GM19240 (cell line): ENCODE measurements around the gene C19orf85.

Experiments
- DNase-seq: peaks from one replicate; pipeline ENCODE4 v3.0.0; 2011; ENCODE audit warnings: low spot score; ENCODE audit not compliant: insufficient read length

C19orf85 gene

DNA sequence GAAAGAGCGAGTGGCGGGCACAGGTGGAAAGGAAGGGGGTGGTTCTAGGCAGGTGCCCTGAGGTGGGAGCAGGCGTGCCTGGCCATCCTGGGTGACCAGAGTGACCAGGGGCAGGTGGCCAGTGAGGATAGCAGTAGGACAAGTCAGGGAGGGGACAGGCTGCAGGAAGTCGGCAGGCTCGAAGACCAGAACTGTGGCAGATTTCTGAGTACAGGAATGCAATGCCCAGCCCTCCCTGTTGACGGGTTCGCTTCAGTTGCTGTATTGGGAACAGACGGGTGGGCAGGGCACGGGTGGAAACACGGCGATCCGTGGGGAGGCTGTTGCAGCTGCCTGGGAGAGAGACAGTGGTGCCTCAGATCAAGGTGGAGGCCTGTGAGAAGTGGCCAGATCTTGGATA lies 13.8 kb upstream of the C19orf85 start:
- no peak for DNase-seq

DNA sequence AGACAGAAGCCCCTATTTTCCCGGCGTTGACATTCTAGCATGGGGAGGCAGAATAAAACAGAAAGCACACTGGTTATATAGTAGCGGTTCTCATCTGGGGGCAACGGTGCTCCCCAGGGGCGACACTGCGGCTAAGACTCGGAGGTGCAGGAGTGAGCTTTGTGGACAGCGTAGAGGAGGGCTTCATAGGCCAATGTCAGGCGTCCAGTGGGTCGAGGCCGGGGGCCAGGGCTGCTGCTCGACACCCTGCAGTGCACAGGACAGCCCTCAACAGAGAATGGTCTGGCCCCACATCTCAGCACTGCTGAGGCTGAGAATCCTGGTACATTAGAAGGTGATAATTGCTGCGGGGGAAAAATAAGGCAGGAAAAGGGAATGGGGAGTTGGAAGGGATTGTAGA lies 13.4 kb upstream of the C19orf85 start:
- no peak for DNase-seq

DNA sequence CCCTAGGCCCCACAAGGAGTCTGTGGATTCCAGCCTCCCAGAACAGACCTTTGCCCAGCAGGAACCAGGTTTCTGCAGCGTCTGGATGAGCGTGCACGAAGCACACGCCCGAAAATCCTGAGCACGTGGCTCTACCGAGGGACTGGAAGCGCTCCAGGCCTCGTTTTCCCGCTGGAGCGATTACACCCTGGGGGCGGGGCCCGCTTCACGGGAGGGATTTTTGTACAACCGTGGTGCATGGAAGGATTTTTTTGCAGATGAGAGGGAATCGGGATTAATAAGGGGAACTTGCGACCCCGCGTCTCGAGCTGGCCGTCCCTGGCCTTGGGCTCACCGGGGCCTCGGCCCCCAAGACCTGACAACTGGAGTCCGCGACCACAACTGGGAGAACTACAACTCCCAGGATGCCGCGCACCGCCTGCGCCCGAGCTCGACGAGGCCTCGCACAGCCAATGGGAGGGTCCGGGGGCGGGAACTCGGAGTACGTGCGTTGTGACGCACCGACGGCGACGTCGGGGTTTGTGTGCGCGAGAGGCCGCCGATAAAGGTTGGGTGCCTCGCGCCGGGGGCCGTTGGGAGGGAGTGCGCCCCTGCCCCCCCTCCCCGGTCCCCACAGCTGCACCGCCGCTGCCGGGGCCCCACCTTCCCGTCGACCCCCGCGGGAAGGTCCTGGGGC lies 11.7 kb upstream of the C19orf85 start, which contains the start of gene ZNF628:
Gene ZNF628 (plus strand): TSS at position 518 of the 676 bp plus-strand sequence. CDS start 3,294 bp downstream, outside the sequence.
- peak; percentile 100 for DNase-seq

DNA sequence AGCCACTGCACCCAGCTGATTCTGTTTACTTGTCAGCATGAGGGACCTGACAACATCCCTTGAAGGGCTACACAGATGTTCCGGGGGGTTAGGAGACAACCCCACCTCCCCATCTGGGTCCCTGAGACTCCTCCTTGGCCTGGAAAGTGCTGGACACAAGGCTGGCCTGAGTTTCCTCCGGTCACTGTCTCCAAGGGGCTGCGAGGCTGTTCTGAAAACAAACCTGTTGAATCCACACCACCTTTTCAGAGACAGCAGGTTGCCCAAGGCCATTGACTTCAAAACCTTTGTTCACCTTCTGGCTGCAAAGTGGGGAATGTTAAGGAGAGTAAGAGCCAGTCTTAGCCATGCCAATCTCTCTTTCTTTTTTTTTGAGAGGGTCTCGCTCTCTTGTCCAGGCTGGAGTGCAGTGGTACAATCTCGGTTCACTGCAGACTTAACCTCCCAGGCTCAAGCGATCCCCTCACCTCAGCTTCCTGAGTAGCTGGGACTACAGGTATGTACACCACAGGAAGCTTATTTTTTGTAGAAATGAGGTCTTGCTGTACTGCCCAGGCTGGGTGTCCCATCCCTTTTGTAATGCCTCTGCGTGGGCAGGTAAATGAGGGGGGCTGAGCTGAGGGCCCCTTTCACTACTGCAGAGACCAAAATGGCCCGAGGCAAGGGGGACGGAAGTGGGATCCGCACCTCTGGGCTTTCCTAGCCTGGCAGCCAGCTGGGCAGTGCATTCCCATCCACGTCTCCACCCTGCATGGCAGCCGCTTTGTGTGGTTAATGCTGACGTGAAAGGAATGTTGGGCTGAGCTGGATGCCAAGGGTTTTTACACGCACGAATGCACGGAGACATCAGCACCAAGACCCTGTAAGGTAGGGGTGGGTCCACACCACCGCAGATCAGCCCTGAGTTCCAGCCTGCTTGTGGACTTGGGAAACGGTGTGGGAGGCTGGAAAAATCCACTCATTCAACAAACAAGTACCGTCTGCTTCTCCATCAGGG lies 10.0 kb upstream of the C19orf85 start:
- DNase-seq: no peak

DNA sequence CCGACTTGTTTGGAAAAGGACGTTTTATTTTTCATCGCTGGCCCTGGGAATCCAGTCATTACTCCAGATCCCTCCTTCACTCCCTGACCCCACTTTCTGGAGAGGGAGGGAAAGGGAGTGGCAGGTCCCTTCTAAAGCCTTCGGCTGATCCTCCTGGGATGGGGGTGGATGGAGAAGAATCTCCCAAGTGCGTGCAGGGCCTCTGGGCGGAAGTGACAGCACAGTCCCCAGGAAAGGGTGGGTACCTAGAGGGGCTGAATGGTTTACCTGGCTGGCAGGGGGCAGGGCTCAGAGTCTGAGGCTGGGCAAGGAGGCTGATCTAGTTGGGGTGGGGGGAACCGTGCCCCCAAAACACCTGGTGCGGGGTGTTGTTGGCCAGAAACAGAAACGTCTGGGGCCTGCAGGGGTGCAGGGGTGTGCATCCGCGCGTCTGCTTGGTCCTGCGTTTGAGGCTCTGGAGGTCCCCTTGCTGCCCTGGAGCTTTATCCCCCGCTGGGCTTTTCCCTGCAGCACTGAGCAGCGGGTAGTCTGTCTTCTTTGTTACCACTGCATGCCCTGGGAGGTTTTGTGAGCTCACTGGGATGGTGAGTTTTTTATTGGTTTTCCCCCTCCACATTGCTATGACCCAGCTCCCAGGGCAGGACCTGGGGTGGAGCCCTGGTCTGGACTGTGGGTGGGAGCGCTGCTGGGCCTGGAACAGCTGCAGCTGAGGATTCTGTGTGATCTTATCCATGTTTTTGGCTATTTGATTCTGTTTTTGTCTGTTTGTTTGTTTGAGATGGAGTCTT lies 8.9 kb upstream of the C19orf85 start:
- DNase-seq: no peak

DNA sequence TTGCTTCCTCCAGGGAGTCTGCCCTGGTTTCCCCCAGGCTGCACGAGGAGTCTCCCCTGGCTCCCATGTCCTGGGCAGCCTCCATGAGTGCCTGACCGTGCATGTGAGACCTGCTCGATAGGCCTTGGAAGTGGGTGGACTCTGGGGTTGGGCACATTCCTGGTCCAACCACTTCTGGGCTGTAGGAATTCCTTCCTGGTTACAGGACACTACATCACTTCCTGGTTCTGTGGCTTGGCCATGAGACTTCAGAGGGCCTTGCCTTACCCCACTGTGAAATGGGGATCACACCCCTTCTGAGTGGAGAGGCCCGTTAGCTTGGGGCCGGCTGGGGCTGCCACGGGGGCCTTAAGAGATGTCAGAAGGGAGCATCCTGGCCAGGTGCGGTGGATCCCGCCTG lies 7.9 kb upstream of the C19orf85 start:
- no peak for DNase-seq

DNA sequence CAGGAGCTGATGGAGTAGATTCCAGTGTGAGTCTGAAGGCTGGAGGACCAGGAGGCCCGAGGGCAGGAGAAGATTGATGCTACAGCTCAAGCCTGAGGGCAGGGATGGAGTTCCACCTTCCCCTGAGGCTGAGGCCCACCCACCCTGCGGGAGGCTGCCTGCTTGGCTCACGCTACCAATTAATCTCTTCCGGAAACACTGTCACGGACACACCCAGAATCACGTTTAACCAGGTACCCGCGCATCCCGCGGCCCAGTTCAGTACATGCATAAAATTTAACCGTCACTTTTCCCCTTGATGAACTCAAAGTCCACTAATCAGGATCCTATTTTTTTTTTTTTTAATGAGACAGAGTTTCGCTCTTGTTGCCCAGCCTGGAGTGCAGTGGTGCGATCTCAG lies 6.7 kb upstream of the C19orf85 start:
- no peak for DNase-seq

DNA sequence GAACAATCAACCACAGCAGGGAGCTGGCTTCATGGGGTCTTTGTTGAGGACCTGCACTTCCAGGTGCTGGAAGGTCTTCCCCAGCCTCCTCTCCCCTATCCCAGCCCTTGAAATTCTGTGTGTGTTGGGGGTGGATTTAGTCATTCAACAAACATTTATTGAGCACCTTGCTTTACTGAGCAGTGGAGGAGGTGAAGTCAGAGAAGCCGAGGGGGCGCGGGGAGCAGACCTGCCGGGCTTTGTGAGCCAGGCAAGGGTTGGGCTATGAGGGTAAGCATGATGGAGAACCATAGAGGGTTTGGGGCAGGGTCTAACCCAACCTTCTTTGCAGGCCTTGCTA lies 3.5 kb upstream of the C19orf85 start:
- no peak for DNase-seq

DNA sequence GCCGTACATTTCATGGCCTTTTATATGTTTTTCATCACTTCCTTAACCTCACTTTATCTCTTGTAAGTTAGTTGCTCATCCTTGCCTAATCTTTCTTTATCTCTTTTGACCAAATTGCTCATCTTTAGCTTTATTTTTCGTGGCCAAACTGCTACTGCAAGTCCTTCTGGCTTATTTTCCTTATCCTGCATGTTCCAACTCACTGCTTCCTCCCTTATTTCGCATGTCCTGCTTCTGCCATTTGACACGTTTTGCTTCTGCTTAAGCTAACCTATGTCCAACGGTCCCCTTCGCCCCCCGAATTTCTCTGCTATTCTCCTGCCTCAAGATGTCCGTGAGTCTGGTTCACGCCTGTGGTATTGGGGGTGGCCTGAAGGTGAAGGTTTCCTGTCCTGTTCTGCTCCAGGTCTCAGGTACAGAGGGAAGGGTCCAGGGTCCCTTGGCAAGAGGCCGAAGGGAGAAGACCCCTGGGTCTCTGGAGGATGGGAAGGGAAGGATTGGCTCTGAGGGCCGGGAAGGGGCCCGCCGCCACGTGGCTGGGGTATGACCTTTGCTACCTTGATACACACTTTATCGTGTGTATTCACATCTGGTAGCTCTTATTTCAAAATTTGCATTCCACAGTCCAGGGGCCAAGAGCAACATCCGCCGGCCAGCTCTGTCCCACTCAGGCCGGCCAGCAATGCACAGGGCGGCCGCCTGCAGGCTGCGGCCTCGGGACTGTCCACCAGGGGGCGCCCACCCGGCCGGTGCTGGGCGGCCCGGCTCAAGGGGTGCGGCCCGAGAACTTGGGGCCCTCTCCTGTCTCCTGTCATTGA lies 2.9 kb upstream of the C19orf85 start:
- peak; percentile 71 for DNase-seq

DNA sequence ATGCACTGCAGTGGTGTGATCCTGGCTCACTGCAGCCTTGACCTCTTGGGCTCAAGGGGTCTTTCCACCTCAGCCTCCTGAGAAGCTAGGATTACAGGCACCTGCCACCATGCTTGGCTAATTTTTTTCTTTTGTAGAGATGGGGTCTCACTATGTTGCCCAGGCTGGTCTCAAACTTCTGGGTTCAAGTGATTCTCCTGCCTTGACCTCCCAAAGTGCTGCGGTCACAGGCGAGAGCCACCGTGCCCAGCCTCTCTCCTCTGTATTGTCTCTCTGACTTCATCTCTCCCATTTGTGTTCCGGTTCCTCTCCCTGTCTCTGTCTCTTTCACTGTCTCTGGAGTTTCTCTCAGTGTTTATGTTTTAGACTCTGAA lies 1.7 kb upstream of the C19orf85 start:
- DNase-seq: no peak

DNA sequence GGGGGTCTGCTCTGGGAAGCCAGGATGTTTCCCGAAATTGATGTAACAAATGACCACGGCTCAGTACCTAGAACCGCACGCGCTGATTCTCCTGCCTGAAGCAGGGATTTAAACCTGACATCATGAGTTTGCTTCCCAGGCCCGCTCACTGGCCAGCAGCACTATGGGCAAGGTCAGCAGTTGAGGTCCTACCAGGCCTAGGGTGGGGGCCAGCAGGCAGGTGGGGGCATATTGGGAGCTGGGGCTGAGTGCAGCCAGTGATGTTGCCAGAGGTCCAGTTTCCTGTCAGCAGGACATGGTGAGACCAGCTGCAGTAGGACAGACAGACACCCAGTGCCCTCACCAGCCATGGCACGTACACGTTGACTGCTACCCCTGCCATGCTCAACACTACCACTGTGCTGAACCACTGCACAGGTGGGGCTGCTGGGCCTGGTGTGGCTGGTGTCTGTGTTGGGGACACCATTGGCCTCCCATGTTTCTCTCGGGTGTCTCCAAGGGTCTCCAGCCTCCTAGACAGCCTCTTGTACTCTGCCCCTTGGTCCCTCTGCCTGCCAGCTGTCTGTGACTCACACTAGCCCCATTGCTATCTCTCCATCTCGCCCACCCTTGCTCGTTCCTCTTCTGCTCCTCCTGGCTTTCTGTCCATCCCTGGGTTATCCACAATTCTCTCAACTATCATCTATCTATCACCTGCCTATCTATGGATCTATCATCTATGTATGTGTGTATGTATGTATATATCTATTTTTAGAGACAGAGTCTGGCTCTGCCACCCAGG lies 1.1 kb upstream of the C19orf85 start:
- DNase-seq: no peak

DNA sequence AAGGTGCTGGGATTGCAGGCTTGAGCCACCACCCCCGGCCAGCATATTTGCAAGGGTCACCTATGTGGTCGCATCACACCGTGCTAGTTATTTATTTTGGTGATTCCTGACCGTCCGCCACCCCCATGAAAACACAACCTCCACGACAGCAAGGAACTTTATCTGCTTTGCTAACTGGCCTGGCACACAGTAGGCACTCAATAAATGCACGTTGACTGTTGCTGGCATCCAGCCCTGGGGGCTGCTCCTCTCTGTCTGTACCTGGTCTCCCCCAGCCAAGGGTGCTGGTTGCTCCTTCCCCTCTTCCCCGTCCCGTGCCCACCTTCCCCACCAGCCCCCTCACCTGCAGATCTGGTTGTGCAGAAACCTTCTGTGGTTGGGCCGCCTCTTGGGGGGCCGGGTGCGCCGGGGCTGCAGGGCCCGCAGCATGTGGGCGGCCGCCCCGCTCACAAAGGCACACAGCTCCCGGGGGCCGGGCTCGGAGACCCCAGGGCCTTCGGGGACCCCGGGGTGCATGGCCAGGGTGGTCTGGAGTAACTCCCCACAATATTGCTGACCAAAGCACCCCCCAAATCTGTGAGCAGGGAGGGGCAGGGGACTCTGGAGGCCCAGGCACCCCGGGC lies 401 bp downstream of the C19orf85 start:
- DNase-seq: no peak

DNA sequence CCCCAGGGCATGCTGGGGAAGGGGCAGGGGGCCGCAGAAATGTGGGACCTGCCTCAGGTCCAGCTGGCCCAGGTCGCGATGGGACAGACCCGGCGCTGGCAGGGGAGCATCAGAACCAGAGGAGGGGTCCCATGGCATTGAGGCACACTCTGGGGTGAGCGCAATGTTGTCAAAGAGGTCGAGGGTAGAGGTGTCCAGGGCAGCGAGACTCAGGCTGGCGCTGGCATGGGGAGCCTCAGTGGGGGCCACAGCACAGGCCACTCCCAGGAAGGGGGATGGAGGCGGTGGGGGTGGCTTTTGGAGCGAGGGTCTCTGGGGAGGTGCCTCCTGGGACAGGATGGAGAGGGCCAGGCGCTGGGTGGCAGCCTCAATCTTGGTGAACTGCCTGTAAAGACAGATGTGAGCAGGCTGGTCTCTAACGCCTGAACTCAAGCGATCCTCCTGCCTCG lies 944 bp downstream of the C19orf85 start:
- no peak for DNase-seq

DNA sequence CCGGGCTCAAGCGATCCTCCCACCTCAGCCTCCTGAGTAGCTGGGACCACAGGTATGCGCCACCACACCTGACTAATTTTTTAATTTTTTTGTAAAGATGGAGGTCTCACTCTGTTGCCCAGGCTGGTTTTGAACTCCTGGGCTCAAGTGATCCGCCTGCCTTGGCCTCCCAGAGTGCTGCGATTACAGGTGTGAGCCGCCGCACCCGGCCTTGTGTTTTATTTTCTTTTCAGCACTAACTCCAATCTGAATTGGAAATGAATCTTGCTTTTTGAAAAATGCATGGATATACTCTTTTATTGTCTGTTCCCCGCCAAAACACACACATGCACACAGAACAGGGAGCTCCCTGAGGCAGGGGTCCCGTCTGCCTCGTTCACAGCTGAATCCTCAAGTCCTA lies 1.8 kb downstream of the C19orf85 start:
- no peak for DNase-seq

DNA sequence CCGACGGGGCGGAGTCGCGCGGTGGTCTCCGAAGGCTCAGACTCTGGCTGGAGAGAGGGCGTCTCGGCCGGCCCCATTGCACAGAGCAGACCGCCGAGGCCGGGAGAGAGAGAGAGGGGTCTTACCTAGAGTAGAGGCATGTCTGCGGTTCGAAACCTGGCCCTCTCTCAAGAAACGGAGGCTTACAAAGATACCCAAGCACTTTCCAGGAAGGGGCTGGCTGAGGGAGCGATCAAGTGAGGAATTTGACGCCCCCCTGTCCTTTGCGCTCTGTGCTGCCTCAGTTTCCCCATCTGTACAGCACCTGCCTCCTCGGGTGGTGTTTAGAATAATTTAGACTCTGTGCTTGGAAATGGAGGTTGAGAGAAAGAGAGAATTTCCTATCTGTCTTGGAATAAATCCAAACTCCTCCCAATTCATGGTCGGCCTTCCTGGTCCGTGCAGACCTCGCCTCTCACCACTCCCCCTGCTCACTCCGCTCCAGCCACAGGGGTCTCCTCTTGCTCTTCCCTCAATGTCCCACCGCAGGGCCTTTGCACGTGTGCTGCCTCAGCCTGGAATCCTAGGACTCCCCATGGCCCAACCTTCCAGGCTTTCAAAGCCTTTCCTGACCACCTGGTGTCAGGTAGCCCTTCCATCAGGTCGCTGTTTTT lies 2.5 kb downstream of the C19orf85 start:
- no peak for DNase-seq

DNA sequence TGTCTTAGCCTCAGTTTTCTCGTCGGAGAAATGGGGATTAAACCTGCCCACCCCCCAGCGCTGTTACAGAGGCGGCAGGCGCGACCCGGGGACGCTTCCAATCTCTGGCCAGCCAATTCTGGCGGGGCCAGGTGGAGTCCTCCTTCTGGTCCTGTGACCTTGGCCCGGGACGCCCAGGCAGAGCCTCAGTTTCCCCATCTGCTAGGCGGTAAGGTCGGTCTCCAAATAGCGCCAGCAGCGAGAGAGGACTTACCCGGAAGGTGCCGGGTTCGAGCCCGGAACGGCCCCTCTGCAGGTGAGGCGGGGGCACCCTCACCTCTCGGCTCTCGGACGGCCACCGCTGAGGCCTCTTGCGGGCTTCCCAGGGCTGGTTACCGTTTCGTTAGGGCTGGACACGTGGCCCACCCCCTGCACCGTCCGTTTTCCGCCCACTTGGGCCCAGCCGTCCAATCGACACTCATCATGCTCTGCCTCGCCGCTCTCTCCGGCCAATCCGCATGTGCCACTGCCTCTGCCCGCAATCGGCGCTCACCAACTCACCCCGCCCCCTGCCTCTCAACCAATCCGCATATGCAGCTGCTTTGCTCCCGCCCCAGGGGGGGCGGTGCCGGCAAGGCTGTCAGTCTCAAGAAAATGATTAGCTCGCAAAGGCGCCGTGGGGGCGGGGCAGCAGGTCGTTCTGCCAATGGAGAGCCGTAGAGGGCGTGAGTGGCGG lies 3.1 kb downstream of the C19orf85 start, which contains the start of gene ISOC2:
Gene ISOC2 (minus strand): TSS at position 384 of the 715 bp plus-strand sequence. CDS start 5,156 bp downstream, outside the sequence.
- peak; percentile 100 for DNase-seq

DNA sequence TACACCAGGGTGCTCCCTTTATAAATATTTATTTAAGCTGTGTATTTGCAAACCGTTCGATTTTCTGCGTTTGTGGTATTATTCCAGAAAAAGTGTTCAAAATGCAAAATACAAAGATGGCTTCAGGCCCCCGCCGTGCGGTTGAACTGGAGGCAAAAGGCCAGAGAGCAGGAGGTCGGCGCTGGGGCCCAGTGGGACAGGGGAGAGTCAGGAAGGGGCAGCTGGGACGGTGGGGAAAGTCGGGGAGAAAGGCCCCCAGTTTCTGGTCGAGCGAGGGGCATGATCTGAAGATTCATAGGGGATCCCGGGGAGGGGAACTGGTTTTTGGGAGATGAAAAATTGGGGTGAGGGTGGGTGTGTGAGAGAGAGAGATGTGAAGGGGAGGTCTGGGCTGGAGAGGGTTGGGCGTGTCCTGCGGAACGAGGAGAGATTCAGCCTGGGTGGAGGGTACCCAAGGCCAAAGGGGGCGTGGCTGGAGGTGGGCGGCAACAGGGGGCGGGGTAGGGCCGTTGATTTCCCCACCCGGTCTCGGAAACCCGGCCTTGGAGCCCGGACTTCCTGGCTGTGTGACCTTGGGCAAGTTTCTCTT lies 3.8 kb downstream of the C19orf85 start:
- DNase-seq: no peak
